GM18502 (cell line): ENCODE data around the gene TRHDE.
"Not testable (repeated sequence)": the region's sequence is repeated elsewhere in the genome, so short reads cannot be mapped to it uniquely, and the experiment has no call there.

Experiments
- ATAC-seq: cut with Tn5 transposase; IDR thresholded peaks from one replicate; pipeline ENCODE4 v1.9.1; 2021; ENCODE audit warnings: mild to moderate bottlenecking; ENCODE audit not compliant: unreplicated experiment, poor library complexity

TRHDE gene

DNA sequence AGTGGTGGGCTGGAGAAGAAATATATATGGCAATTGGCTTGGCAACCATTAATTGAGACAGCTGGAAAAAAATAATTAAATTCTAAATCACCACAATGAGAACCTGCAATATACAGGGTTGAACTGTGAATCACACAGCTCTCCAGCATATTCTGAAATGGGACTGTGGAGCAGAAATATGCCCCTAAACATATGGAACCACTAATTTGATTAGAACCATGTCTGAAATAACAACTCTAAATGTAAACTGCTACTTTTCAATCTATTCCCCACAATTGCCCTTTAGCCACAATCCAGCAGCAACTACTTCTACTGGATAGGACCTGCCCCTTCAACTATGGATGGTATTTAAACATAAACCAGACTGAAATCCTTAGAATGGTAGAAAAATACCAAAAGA lies 330.4 kb downstream of the TRHDE start:
- ATAC-seq, result no peak

DNA sequence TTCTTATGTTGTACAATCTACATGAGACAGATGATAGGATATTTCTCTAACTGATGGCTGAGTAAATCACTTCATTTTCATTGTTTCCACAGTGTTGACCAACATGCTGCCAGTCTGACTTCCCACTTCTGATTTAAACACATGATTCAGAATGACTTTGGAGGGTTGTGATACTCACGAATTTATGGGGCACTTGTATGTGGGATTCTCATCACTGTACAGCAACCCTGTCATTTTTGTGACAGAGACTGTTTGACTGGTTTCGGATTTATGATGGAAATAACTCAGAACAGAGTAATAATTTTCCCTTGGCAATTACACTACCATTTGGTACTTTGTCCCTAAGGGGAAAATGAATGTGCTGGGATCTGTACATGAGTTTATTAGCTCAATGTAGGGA lies 333.8 kb downstream of the TRHDE start:
- no peak for ATAC-seq

DNA sequence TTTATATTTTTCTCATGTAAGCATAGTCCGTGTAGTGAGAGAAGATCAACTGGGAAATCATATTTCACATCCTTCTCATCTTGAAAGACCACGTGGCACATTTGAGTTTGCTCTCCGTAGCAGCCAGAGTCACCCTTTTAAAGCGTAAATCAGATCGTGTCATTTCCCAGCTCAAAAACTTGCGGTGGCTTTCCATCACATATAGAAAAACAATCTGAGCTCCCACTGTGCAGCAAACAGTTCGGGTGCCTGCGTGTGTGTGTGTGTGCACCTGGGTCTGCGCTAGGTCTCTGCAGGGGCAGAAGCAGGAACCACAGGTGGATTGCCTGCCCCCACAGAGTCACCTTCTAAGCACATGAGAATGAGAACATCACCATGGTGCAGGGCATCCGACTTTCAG lies 338.2 kb downstream of the TRHDE start:
- no peak for ATAC-seq

DNA sequence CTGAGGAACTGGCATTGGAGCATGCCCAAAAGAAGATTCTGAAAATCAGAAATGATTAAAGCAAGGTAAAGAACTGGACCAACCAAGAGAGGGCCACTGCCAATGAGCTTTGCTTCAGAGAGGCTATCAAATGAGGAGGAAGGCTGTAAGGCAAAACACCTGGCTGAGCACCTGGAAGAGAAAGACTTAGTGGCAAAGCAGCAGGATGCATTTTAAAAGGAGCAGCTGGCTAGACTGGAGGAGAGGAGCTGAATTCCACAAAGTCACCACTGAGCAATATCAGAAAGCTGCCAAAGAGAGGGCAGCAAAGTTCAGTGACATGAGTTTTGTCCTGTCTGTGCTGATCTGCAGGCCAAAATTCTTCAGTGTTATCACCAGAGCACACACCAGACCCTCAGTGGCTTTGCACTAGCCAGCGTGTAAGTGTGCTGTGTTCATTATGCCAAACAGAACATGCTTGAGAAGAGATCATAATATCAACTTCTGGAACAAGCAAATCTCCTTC lies 338.7 kb downstream of the TRHDE start:
- ATAC-seq, result no peak

DNA sequence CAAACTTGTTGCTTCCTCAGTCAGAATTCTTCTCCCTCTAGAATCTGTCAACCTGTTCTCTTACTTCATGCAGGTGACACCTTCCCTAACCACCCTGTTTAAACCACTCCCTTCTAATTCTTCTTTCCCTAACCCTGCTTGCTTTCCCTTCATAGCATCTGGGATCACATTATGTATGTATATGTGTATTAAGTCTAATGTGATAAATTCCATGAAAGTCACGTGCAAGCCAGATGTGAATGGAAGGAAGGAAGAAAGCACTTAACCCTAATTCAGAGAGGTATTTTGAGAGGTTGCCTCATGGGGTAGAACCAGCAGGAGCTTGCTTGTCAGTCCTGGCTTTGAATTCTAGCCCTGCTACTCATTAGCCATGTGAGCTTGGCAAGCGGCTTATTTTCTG lies 340.0 kb downstream of the TRHDE start:
- no peak for ATAC-seq

DNA sequence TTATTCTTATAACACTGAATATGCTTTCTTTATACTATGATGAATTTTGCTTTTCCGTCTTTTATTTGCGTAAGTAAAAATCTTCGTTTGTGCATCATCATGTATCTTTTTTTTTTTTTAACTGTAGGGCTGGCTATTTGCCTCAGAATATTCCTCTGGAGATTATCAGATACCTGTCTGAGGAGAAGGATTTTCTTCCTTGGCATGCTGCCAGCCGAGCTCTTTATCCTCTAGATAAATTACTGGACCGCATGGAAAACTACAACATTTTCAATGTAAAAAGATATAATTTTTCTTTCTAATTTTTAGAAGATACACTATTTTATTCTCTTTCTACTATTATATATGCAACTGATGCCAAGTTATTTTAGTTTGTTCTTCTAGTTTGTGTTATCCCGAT lies 346.6 kb downstream of the TRHDE start:
- ATAC-seq, result no peak

DNA sequence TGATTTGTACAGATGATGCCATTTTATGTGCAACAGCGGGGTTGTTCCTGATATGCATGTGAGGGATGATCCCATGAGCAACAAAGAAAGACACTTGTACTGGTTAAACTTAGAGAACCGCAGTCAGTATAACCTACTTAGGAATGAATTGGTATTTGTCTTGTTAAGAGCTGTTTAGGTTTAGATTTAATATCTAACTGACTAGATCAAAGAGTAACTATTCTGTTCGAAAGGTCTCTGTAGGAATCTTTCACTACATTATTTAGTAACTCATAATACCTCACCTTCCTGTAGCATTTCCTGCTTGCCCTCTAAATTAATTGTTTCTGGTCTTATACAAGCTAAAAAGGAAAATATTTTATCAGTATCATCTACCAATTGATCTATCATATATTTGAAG lies 350.4 kb downstream of the TRHDE start:
- no peak for ATAC-seq

DNA sequence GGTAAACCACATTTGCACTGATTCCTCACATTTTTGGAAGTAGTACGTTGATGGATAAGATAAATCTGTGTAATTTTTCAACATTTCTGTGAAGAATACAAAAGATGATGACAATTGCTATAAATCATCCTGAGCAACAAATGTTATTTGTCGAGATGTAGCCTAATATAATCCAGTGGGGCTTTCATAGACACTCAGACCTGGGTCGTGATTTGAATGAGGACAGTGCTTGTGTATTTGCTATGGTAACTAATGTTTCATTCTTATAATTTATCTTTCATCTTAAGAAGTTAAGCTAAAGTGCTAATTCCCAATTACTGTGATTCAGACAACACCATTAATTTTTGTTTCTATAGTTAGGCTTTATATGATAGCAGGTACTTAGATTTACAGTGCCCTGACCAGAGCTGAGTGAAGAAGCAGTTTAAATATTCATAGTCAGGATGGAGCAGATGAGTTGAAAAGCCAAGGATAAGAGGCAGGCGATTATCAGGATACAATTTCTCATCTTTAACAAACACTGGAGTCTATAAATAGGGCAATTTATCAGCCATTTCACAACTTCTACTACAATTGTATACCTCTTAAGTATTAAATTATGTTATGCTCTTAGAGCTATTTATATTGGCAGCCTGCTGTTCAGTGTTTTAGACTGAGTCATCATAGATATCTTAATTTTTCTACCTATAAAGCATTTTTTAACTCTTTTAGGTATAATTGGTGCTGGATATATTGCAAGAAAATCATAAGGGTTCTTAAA lies 359.9 kb downstream of the TRHDE start:
- no peak for ATAC-seq

DNA sequence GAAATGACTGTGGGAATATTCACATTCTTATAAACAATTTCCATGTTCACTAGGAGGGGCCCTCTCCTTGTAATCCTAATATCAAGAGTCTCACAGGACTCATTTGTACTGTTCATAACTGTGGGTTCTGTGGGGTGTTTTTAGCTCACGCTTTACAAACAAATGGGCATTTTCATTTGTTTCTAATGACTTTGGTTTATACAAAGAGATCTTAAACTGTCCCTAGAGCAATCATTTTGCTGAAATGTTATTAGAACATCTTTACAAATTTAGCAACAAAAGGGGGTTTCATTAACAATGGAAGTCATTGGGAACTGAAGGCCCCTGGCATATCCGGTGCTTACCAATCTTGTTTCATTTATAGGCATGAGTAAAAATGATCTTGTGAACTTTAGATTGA lies 370.5 kb downstream of the TRHDE start:
- no peak for ATAC-seq

DNA sequence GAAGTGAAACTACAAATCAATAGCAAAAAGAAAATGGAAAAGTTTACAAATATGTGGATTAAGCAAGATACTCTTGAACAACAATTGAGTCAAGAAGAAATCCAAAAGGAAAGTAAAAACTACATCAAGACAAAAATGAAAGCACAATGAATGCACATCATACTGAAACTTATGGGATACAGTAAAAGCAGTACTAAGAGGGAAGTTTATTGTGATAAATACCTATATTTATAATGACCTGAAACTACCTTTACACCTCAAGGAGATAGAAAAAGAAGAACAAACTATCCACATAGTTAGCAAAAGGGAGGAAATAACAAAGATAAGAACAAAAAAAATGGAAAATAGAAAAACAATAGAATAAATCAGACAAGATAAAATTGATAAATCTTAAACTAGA lies 375.0 kb downstream of the TRHDE start:
- no peak for ATAC-seq

DNA sequence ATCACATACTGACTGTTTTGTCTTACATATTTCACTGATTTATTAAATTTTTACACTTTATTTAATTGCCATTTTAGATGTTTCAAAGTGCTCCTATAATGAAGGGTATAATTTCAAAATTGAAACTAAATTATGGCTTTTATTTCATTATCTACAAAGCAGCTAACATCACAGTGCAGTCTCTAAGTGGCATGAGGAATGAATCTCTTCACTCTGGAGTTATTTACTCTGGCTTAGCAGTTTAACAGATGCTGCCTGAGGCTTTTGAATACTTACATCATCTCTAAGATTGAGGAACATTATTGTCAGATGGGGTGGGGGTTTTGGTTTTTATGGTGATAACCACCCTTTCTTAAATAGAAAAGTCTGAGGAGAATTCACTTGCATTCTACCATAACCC lies 386.4 kb downstream of the TRHDE start:
- ATAC-seq, result no peak

DNA sequence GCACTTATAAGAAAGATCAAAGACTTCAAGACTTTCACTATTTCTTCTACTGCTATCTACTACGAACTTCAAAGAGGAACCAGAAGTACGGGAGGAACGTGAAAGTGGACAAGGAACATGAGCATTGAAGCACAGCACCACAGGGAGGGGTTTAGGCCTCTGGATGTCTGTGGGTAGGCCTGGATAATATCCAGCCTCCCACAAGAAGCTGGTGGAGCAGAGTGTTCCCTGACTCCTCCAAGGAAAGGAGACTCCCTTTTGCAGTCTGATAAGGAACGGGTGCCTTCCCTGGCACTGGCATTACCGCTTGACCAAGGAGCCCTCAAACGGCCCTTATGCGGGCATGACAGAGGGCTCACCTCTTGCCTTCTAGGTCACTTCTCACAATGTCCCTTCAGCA lies 388.0 kb downstream of the TRHDE start:
- not testable (repeated sequence) for ATAC-seq

DNA sequence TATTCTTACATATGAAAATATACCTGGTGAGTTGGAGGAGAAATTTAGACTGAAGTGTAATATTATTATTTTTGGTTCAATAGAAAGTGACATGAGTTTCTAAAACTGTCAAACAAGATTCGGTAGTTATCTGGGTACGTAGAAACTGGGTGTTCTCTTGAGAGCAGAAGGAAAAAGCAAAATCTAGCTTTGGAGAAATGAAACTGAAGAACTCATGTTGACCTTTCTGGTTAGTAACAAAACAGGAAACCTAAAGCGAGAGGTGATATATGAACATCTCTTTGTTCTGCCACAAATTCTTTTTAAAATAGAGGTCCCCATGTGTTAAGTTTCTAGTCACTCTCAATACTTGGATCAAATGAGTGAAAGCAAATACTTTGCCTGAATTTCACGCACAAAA lies 401.7 kb downstream of the TRHDE start:
- ATAC-seq, result peak; percentile 82

DNA sequence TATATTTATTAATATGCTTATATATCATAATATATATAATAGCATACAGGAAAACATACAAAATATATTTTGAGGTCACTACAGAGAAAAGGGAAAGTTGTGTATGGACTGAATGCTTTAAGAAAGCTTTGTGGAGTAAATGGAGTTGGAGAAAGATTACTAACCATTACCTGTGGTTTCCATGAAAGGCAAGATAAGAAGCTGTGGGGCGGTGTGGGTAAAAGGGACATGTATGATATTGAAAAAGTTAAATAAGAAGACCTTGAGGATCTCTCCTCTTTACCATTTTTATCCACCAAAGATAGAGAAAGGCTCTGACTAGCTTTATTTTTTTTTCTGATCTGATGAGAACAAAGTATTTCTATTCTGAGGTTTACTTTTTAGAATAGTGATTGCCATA lies 404.4 kb downstream of the TRHDE start:
- ATAC-seq, result no peak

DNA sequence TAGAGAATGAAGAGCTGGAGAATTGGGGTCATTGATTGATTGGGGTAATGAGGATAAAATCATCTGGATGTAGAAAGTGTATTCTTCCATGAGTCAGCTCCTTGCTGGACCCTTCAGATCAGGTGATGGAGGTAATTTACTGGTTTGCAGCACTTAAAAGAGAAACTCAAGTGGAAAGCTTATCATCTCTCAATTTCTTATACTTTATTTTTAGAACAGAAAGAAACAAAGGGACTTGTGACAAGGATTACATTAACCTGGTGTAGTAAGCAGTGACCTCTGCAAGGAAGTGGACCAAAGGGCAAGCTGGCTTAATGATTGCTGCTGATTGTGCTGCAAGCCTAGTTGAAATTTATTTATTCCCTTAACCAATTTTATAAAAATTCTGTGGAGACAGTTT lies 405.0 kb downstream of the TRHDE start:
- ATAC-seq, result no peak

DNA sequence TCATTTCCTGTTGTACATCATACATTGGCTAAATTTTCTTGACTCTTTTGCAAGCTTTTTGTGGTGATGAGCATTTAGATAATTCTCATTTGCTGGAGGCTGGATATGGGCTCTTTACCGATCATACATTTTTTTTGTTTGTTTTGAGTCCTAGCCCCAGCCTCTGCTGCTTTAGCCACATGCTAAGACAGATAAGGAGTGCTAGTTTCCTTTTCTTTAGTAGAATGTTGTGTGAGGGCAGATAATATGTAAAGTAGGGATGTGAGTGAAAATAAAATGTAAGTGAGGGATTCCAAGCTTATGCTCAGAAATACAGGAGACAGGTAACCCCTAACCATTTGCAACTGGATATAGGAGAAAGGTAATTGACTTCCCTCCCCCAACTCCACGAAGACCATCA lies 405.7 kb downstream of the TRHDE start:
- no peak for ATAC-seq

DNA sequence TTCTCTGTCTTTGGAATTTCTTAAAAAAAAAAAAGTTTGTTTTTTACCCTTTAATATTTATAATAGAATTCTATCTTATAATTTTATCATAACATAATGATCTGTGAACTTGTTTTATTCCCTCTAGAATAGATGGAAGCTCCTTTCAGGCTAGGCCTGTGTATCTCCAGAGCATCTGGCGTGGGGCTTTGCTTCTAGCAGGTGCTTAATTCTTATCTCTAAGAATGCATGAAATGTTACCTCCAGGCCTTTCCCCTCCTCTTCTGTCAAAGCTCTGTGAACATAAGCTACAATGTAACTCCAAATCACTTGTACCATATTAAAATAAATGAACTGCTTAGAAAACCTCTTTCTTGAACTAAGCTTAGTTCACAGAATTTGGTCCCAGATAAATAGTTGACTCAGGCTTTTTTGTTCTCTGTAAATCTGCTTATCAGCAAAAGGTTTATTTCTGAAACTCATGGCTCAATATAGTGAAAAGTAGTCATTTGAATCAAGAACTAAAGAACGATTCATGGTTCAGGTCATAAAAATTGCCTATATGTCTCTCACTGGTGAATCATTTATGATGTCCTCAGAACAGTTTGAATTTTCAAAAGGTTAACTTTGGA lies 407.1 kb downstream of the TRHDE start:
- no peak for ATAC-seq

DNA sequence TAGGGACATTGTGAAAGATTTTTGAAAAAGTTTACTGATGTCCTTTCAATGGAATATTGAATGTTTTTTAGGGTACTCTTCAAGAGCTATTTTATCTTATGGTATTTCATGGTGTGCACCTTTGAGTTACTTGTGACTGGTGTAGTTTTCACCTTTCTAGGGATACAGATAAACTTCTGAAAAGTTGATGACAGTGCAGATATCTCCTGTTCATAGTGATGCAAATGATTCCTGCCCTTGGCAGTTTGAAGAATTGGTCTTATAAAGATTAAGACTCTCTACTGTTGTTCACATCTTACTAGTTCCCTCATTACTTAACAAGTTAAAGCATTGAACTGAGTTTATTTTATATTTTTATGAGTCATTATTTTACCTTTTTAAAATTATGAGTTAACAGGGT lies 408.9 kb downstream of the TRHDE start:
- ATAC-seq, result no peak

DNA sequence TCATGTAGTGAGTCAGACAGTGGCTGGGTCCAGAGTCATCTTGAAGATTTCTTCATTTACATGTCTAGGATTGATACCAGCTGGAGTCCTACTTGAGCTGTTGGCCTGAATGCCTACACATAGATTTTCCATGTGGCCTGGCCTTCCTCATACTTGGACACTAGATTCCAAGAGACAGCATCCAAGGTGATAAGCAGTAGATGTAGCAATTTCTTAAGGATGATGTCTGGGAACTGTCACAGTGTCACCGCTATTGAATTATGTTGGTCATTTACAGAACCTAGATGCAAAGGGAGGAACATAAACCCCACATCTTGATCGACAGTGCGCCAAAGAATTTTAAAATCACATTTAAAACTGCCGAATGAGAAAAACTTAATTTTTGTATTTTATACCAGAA lies 412.3 kb downstream of the TRHDE start:
- no peak for ATAC-seq

DNA sequence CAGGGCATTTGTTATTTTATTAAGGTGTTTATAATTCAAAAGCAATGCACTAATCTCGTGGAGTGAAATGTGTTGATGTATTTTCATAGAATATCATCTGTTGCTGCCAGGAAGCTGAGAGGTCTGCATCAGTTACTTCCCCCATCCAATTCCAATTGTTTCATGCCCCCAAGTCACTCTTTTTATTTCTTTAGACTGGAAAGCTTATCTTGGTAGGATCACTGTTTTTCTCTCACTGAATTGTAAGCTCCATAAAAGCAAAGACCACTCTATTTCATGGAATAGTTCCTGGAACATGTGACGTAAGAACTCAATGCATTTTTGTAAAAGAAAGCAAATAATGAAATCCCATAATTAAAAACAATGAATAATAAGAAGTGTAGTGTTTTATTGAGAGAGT lies 420.2 kb downstream of the TRHDE start:
- ATAC-seq, result no peak

DNA sequence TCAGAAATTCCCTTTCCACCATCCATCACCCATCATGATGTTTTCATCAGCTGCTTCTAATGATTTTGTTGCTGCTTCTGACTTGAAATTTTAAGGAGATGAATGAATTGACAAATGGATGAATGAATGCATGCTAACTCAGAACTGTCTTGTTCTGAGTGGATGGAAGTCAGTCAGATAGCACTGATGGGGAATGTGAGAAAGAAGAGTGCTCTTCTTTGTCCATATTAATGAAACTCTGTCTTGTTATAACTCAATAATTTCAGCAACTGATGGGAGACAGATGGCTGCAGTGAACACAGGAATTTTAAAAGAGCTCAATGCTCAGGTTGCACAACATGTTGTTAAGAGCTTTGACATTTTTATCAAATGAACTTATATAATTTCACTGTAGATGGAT lies 422.0 kb downstream of the TRHDE start:
- no peak for ATAC-seq

DNA sequence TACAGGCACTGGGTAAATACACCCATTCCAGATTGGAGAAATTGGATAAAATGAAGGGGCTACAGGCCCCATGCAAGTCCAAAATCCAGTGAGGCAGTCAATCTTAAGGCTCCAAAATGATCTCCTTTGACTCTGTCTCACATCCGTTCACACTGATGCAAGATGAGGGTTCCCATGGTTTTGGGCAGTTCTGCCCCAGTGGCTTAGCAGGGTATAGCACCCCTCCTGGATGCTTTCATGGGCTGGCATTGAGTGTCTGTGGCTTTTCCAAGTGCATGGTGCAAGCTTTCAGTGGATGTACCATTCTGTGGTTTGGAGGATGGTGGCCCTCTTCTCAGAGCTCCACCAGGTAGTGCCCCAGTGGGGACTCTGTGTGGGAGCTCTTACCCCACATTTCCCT lies 427.2 kb downstream of the TRHDE start:
- no peak for ATAC-seq
